ENCODE results near the gene LAMC2.
A peak's percentile ranks its signal among the peaks of the same experiment; 100 is the strongest.
"Not testable (repeated sequence)": the region's sequence is repeated elsewhere in the genome, so short reads cannot be mapped to it uniquely, and the experiment has no call there.

LAMC2 gene

GRCh38 chr1:183270541-183271141, 84.6 kb downstream of the LAMC2 start:
- no peak for DNase-seq

- DNase-seq, result no peak
Measured at GRCh38 chr1:183272390-183272848, 86.4 kb downstream of the LAMC2 start.

- DNase-seq, result no peak
Measured at GRCh38 chr1:183273300-183273699, 87.2 kb downstream of the LAMC2 start.

- DNase-seq, result not testable (repeated sequence)
Measured at GRCh38 chr1:183273984-183274383, 87.9 kb downstream of the LAMC2 start.

- DNase-seq, result no peak
Measured at GRCh38 chr1:183274836-183275235, 88.8 kb downstream of the LAMC2 start.

GRCh38 chr1:183275322-183275721, 89.3 kb downstream of the LAMC2 start:
- DNase-seq, result no peak

GRCh38 chr1:183276386-183277080, 90.5 kb downstream of the LAMC2 start:
- DNase-seq, result no peak

GRCh38 chr1:183277821-183278738, 92.0 kb downstream of the LAMC2 start:
- no peak for DNase-seq

- DNase-seq, result peak; percentile 48
Measured at GRCh38 chr1:183278739-183279591, 92.9 kb downstream of the LAMC2 start.

- no peak for DNase-seq
Measured at GRCh38 chr1:183279835-183280234, 93.8 kb downstream of the LAMC2 start.

GRCh38 chr1:183281039-183281438, 95.0 kb downstream of the LAMC2 start:
- no peak for DNase-seq

- peak; percentile 83 for DNase-seq
Measured at GRCh38 chr1:183281553-183282091, 95.6 kb downstream of the LAMC2 start.

- DNase-seq, result no peak
Measured at GRCh38 chr1:183282101-183282855, 96.2 kb downstream of the LAMC2 start.

GRCh38 chr1:183283286-183283685, 97.2 kb downstream of the LAMC2 start:
- no peak for DNase-seq

- DNase-seq, result no peak
Measured at GRCh38 chr1:183284086-183284485, 98.0 kb downstream of the LAMC2 start.

GRCh38 chr1:183285256-183285655, 99.2 kb downstream of the LAMC2 start:
- DNase-seq, result no peak

GRCh38 chr1:183285746-183286145, 99.7 kb downstream of the LAMC2 start:
- no peak for DNase-seq

- no peak for DNase-seq
Measured at GRCh38 chr1:183287191-183287675, 101.2 kb downstream of the LAMC2 start.

GRCh38 chr1:183288583-183288982, 102.5 kb downstream of the LAMC2 start:
- DNase-seq, result no peak

GRCh38 chr1:183289051-183289496, 103.0 kb downstream of the LAMC2 start:
- DNase-seq, result no peak

- DNase-seq, result no peak
Measured at GRCh38 chr1:183290628-183291027, 104.6 kb downstream of the LAMC2 start.
